Astrocyte (in vitro differentiated cells and primary cell): Measurements from ENCODE around the gene TTYH3.

Experiments
- EZH2 ChIP-seq: IDR thresholded peaks from 2 replicates; pipeline ENCODE4 v1.6.1; 2012; ENCODE audit warnings: mild to moderate bottlenecking, low read length, inconsistent platforms; ENCODE audit not compliant: insufficient read depth
- TF ChIP-seq, protein P1 (sequence below): IDR thresholded peaks from 2 replicates; pipeline ENCODE4 v1.5.1; 2011; ENCODE audit warnings: low read depth, mild to moderate bottlenecking, inconsistent platforms, low read length, moderate library complexity; ENCODE audit not compliant: insufficient read depth

DNA sequence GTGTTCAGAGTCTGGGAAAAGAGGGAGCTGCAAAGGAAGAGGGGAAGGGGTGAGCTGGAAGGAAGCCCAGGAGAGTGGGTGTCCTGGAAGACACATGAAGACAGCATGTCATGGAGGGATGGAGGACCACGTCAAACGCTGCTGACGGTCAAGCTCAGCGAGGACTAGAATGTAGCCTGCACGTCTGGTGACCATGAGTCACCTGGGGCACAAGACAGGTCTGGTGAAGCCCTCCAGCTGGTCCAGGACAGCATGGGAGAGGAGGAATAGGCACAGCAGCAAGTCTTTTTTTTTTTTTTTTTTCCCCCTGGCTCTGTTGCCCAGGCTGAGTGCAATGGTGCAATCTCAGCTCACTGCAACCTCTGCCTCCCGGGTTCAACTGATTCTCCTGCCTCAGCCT is 36.6 kb downstream of the TTYH3 start:
- TF ChIP-seq, protein P1, sequence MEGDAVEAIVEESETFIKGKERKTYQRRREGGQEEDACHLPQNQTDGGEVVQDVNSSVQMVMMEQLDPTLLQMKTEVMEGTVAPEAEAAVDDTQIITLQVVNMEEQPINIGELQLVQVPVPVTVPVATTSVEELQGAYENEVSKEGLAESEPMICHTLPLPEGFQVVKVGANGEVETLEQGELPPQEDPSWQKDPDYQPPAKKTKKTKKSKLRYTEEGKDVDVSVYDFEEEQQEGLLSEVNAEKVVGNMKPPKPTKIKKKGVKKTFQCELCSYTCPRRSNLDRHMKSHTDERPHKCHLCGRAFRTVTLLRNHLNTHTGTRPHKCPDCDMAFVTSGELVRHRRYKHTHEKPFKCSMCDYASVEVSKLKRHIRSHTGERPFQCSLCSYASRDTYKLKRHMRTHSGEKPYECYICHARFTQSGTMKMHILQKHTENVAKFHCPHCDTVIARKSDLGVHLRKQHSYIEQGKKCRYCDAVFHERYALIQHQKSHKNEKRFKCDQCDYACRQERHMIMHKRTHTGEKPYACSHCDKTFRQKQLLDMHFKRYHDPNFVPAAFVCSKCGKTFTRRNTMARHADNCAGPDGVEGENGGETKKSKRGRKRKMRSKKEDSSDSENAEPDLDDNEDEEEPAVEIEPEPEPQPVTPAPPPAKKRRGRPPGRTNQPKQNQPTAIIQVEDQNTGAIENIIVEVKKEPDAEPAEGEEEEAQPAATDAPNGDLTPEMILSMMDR: no peak
- no peak for TF ChIP-seq EZH2
